ENCODE measurements around the gene CCDC196.

CCDC196 gene

GRCh38 chr14:66485910-66486421, at the start of gene CCDC196:
TSS of gene CCDC196 (plus strand) at chr14:66486371. CDS start at chr14:66486503, 132 bp downstream.
- no peak for DNase-seq (ENCODE audit: low read depth in 1 of 2, low spot score in 1 of 2)

- no peak for DNase-seq (ENCODE audit: low read depth in 1 of 2, low spot score in 1 of 2)
Observed at GRCh38 chr14:66440801-66441200, 45.4 kb upstream of the CCDC196 start.

GRCh38 chr14:66442953-66443571, 43.1 kb upstream of the CCDC196 start:
- DNase-seq (ENCODE audit: low read depth in 1 of 2, low spot score in 1 of 2): no peak

- no peak for DNase-seq (ENCODE audit: low read depth in 1 of 2, low spot score in 1 of 2)
Observed at GRCh38 chr14:66443785-66444184, 42.4 kb upstream of the CCDC196 start.

GRCh38 chr14:66444271-66444927, 41.8 kb upstream of the CCDC196 start:
- DNase-seq (ENCODE audit: low read depth in 1 of 2, low spot score in 1 of 2): no peak

- no peak for DNase-seq (ENCODE audit: low read depth in 1 of 2, low spot score in 1 of 2)
Observed at GRCh38 chr14:66445936-66446335, 40.2 kb upstream of the CCDC196 start.

GRCh38 chr14:66453469-66453868, 32.7 kb upstream of the CCDC196 start:
- DNase-seq (ENCODE audit: low read depth in 1 of 2, low spot score in 1 of 2): no peak

- no peak for DNase-seq (ENCODE audit: low read depth in 1 of 2, low spot score in 1 of 2)
Observed at GRCh38 chr14:66459603-66460002, 26.6 kb upstream of the CCDC196 start.

- no peak for DNase-seq (ENCODE audit: low read depth in 1 of 2, low spot score in 1 of 2)
Observed at GRCh38 chr14:66464261-66464660, 21.9 kb upstream of the CCDC196 start.

- no peak for DNase-seq (ENCODE audit: low read depth in 1 of 2, low spot score in 1 of 2)
Observed at GRCh38 chr14:66468778-66469367, 17.3 kb upstream of the CCDC196 start.

GRCh38 chr14:66471584-66471983, 14.6 kb upstream of the CCDC196 start:
- DNase-seq (ENCODE audit: low read depth in 1 of 2, low spot score in 1 of 2): no peak

- no peak for DNase-seq (ENCODE audit: low read depth in 1 of 2, low spot score in 1 of 2)
Observed at GRCh38 chr14:66472251-66472650, 13.9 kb upstream of the CCDC196 start.

- no peak for DNase-seq (ENCODE audit: low read depth in 1 of 2, low spot score in 1 of 2)
Observed at GRCh38 chr14:66473223-66473622, 12.9 kb upstream of the CCDC196 start.

GRCh38 chr14:66476964-66477363, 9.2 kb upstream of the CCDC196 start:
- DNase-seq (ENCODE audit: low read depth in 1 of 2, low spot score in 1 of 2): no peak

- DNase-seq (ENCODE audit: low read depth in 1 of 2, low spot score in 1 of 2): no peak
Observed at GRCh38 chr14:66477567-66477966, 8.6 kb upstream of the CCDC196 start.

GRCh38 chr14:66482873-66483272, 3.3 kb upstream of the CCDC196 start:
- DNase-seq (ENCODE audit: low read depth in 1 of 2, low spot score in 1 of 2): no peak

GRCh38 chr14:66483322-66483721, 2.8 kb upstream of the CCDC196 start:
- DNase-seq (ENCODE audit: low read depth in 1 of 2, low spot score in 1 of 2): no peak

GRCh38 chr14:66485029-66485428, 1.1 kb upstream of the CCDC196 start:
- no peak for DNase-seq (ENCODE audit: low read depth in 1 of 2, low spot score in 1 of 2)

- DNase-seq (ENCODE audit: low read depth in 1 of 2, low spot score in 1 of 2): no peak
Observed at GRCh38 chr14:66487164-66487563, 993 bp downstream of the CCDC196 start.

- DNase-seq (ENCODE audit: low read depth in 1 of 2, low spot score in 1 of 2): no peak
Observed at GRCh38 chr14:66490143-66491111, 4.3 kb downstream of the CCDC196 start.

GRCh38 chr14:66493750-66494149, 7.6 kb downstream of the CCDC196 start:
- DNase-seq (ENCODE audit: low read depth in 1 of 2, low spot score in 1 of 2): no peak

All from stimulated activated CD4-positive, alpha-beta T cell treated with anti-CD3 and anti-CD28 coated beads, Interleukin-15, amount 100 ng/mL, for 1 hour (primary cell).